HL-60 (cell line): ENCODE measurements around the gene RFC4.
"Not testable (repeated sequence)": the region's sequence is repeated elsewhere in the genome, so short reads cannot be mapped to it uniquely, and the experiment has no call there.

Experiments
- DNase-seq, 2 experiments: peaks; one replicate each; pipeline ENCODE4 v3.0.0-alpha.2; 2010 to 2020; ENCODE audit warnings: low read depth in 1 of 2, low spot score in 1 of 2
- H3K27ac ChIP-seq: fragments of 250-450 bp; sonication (Bioruptor Pico); replicated peaks from 2 replicates; pipeline ENCODE4 v1.5.1; 2020; ENCODE audit warnings: mild to moderate bottlenecking, moderate library complexity
- H3K27me3 ChIP-seq: fragments of 250-450 bp; sonication (Bioruptor Pico); 2 replicates; pipeline ENCODE4 v1.5.1; 2021; ENCODE audit warnings: mild to moderate bottlenecking, moderate library complexity; ENCODE audit not compliant: insufficient read depth, poor library complexity, severe bottlenecking
- H3K4me3 ChIP-seq: replicated peaks from 2 replicates; pipeline ENCODE4 v1.5.1; 2011; ENCODE audit warnings: mild to moderate bottlenecking, control low read depth, low read length; ENCODE audit not compliant: insufficient read depth
- GABPA ChIP-seq: IDR thresholded peaks from 2 replicates; pipeline ENCODE4 v1.6.1; 2012; ENCODE audit warnings: low read depth
- POLR2AphosphoS5 ChIP-seq: IDR thresholded peaks from 2 replicates; pipeline ENCODE4 v1.6.1; 2012; ENCODE audit warnings: low read depth
- SPI1 ChIP-seq: IDR thresholded peaks from 2 replicates; pipeline ENCODE4 v1.6.1; 2012; ENCODE audit warnings: low read depth, mild to moderate bottlenecking, borderline replicate concordance
- TF ChIP-seq, protein P1 (sequence below): IDR thresholded peaks from 2 replicates; pipeline ENCODE4 v1.6.1; 2012; ENCODE audit warnings: low read depth; ENCODE audit not compliant: insufficient replicate concordance
- TF ChIP-seq, protein P2 (sequence below): IDR thresholded peaks from one replicate; pipeline ENCODE4 v1.5.1; 2011; ENCODE audit warnings: low read length, control low read depth, inconsistent platforms; ENCODE audit not compliant: insufficient read depth

Gene RFC4

DNA sequence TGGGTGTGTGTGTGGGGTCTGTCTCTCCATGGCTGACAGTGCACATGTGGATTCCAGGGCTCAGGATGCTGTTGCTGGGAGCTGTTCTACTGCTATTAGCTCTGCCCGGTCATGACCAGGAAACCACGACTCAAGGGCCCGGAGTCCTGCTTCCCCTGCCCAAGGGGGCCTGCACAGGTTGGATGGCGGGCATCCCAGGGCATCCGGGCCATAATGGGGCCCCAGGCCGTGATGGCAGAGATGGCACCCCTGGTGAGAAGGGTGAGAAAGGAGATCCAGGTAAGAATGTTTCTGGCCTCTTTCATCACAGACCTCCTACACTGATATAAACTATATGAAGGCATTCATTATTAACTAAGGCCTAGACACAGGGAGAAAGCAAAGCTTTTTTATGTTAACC is 46.7 kb upstream of the RFC4 start:
- Histone ChIP-seq H3K27me3 (no peaks in the 10 kb centered on the region), H3K27ac (no peak overlapping the region), H3K4me3 (no peak overlapping the region)
- no peak for DNase-seq
- TF ChIP-seq, protein P1, sequence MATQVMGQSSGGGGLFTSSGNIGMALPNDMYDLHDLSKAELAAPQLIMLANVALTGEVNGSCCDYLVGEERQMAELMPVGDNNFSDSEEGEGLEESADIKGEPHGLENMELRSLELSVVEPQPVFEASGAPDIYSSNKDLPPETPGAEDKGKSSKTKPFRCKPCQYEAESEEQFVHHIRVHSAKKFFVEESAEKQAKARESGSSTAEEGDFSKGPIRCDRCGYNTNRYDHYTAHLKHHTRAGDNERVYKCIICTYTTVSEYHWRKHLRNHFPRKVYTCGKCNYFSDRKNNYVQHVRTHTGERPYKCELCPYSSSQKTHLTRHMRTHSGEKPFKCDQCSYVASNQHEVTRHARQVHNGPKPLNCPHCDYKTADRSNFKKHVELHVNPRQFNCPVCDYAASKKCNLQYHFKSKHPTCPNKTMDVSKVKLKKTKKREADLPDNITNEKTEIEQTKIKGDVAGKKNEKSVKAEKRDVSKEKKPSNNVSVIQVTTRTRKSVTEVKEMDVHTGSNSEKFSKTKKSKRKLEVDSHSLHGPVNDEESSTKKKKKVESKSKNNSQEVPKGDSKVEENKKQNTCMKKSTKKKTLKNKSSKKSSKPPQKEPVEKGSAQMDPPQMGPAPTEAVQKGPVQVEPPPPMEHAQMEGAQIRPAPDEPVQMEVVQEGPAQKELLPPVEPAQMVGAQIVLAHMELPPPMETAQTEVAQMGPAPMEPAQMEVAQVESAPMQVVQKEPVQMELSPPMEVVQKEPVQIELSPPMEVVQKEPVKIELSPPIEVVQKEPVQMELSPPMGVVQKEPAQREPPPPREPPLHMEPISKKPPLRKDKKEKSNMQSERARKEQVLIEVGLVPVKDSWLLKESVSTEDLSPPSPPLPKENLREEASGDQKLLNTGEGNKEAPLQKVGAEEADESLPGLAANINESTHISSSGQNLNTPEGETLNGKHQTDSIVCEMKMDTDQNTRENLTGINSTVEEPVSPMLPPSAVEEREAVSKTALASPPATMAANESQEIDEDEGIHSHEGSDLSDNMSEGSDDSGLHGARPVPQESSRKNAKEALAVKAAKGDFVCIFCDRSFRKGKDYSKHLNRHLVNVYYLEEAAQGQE = no peak
- TF ChIP-seq POLR2AphosphoS5 (no peak), SPI1 (no peak), GABPA (no peak)
- TF ChIP-seq, protein P2, sequence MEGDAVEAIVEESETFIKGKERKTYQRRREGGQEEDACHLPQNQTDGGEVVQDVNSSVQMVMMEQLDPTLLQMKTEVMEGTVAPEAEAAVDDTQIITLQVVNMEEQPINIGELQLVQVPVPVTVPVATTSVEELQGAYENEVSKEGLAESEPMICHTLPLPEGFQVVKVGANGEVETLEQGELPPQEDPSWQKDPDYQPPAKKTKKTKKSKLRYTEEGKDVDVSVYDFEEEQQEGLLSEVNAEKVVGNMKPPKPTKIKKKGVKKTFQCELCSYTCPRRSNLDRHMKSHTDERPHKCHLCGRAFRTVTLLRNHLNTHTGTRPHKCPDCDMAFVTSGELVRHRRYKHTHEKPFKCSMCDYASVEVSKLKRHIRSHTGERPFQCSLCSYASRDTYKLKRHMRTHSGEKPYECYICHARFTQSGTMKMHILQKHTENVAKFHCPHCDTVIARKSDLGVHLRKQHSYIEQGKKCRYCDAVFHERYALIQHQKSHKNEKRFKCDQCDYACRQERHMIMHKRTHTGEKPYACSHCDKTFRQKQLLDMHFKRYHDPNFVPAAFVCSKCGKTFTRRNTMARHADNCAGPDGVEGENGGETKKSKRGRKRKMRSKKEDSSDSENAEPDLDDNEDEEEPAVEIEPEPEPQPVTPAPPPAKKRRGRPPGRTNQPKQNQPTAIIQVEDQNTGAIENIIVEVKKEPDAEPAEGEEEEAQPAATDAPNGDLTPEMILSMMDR = no peak

DNA sequence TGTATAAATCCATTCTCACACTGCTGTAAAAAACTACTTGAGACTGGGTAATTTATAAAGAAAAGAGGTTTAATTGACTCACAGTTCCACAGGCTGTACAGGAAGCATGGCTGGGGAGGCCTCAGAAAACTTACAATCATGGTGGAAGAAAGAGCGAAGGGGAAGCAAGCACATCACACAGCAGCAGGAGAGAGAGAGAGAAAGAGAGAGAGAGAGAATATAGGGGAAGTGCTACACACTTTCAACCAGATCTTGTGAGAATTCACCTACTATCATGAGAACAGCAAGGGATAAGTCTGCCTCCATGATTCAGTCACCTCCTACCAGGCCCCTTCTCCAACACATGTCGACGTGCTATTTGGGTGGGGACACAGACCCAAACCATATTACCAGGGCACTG is 45.6 kb upstream of the RFC4 start:
- not testable (repeated sequence) for H3K4me3 ChIP-seq, DNase-seq

DNA sequence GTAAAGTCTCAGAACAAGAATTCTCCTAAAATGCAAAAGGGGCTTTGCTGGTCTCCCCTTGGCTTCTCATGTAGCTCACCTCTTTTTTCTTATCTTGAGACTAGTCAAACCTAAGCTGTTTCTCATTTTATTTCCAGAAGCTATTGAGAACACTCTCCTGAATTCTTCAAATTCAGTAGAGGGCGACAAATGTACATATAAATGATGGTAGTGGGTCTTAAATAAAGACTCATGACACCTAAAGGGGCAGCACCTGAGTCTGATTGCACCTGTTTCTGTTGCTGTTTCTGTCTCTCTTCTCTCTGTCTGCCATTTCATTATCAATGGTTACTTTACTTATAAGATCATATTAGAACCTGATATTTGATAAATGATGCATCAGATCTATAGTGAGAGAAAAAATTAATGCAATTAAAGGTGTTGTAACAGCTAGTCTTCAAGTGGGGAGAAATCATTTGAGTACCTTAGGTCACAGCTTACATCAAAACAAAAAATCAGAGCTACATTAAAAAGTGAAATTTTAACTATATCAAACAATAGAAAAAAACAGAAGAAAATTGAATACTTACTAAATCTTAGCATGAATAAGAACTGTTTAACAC is 43.2 kb upstream of the RFC4 start:
- Histone ChIP-seq H3K27ac (no peak overlapping the region), H3K27me3 (no peaks in the 10 kb centered on the region), H3K4me3 (no peak overlapping the region)
- TF ChIP-seq, protein P2 = no peak
- TF ChIP-seq POLR2AphosphoS5 = no peak
- TF ChIP-seq, protein P1 = no peak
- TF ChIP-seq SPI1 = no peak
- no peak for TF ChIP-seq GABPA
- no peak for DNase-seq

More for the DNA sequence above, 45.6 kb upstream of the RFC4 start:
- not testable (repeated sequence) for H3K27ac ChIP-seq, H3K27me3 ChIP-seq

DNA sequence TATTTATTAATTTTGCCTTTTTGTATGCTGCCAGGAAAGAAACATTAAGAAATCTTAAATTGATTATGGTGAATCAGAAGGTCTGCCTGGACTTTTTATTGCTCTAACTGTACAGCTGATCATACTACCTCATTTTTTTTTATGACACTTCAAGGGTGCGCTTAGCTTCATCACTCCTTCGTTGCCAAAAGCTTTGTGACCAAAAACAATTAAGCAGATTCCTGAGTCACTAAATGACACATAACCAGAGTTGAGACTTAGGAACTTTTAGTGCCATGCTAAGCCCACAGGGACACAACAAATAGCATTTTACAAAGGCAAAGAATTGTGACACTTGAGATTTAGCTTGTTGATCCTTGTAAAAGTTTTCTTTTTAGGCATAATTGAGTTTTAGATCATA is 41.2 kb upstream of the RFC4 start:
- Histone ChIP-seq H3K27me3 (no peaks in the 10 kb centered on the region), H3K27ac (no peak overlapping the region), H3K4me3 (no peak overlapping the region)
- DNase-seq = no peak
- TF ChIP-seq, protein P1 = no peak
- TF ChIP-seq, protein P2 = no peak
- TF ChIP-seq SPI1 = no peak
- TF ChIP-seq GABPA = no peak
- no peak for TF ChIP-seq POLR2AphosphoS5
